GM18526 (cell line): ENCODE data around the gene RPS19.

Source experiments
- POLR2A ChIP-seq: IDR thresholded peaks from 3 replicates; pipeline ENCODE4 v1.6.1; 2011; ENCODE audit not compliant: insufficient read length; ENCODE audit errors: extremely low read depth

Gene RPS19

GRCh38 chr19:41921577-41922576, 61.8 kb downstream of the RPS19 start:
- no peak for TF ChIP-seq POLR2A
